ENCODE results near the gene TIMM44. TPM values are rescaled to one million over a fixed set of nuclear protein-coding genes. Genes with fewer than 3 reads are reported as not detected.
A peak's percentile ranks its signal among the peaks of the same experiment; 100 is the strongest.

TIMM44 gene
- total and polyA plus RNA-seq, 8 donors: 19.8 to 83.1 (median 27.0) TPM

DNA sequence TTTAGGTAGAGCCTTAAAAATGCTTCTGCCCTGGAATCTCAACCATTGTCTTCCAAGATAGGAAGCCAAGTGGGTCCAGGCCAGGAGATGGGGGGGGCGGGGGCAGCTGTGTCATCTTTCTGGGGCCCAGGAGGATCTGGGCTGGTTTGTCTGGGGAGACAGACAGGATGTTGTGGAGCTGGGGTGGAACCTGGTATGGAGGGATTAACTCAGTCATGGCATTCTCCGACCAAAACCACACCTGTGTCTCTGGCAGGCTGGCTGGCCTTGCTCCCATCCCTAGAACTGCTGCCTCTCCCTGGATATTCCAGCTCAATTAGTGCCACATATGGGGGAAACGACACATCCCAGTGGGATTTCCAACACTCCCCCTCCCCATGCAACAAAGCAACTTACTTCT is 42.5 kb downstream of the TIMM44 start:
- no peaks in the 10 kb centered on the region for H3K36me3 ChIP-seq
- intact Hi-C loops (cut with DNase I): no loop called here
- FAIRE-seq (no peak), DNase-seq (peak in 1 of 6 donors; percentile 21), ATAC-seq (no peak)
- H3K4me3 ChIP-seq: no peak overlapping the region
- H3K9me3 ChIP-seq: no peaks in the 10 kb centered on the region
- no peaks in the 10 kb centered on the region for H3K27me3 ChIP-seq
- H3K27ac ChIP-seq: no peak overlapping the region
- TF ChIP-seq, protein P1, sequence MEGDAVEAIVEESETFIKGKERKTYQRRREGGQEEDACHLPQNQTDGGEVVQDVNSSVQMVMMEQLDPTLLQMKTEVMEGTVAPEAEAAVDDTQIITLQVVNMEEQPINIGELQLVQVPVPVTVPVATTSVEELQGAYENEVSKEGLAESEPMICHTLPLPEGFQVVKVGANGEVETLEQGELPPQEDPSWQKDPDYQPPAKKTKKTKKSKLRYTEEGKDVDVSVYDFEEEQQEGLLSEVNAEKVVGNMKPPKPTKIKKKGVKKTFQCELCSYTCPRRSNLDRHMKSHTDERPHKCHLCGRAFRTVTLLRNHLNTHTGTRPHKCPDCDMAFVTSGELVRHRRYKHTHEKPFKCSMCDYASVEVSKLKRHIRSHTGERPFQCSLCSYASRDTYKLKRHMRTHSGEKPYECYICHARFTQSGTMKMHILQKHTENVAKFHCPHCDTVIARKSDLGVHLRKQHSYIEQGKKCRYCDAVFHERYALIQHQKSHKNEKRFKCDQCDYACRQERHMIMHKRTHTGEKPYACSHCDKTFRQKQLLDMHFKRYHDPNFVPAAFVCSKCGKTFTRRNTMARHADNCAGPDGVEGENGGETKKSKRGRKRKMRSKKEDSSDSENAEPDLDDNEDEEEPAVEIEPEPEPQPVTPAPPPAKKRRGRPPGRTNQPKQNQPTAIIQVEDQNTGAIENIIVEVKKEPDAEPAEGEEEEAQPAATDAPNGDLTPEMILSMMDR (IDR thresholded peaks at IDR 0.05): no peak
- 72 to 84% methylated on average over 3 of the region's 3 CpGs for WGBS, 2 donors
- H3K4me1 ChIP-seq: peaks cover 3 to 14% (median 10%) of the 10 kb centered on the region in 3 donors

DNA sequence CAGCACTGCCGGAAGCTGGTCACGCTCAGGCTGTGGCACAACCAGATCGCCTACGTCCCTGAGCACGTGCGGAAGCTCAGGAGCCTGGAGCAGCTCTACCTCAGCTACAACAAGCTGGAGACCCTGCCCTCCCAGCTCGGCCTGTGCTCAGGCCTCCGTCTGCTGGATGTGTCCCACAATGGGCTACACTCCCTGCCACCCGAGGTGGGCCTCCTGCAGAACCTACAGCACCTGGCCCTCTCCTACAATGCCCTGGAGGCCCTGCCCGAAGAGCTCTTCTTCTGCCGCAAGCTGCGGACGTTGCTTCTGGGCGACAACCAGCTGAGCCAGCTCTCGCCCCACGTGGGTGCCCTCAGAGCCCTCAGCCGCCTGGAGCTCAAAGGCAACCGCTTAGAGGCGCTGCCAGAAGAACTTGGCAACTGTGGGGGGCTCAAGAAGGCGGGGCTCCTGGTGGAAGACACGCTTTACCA is 43.0 kb downstream of the TIMM44 start:
- DNase-seq (peak in 4 of 6 donors; percentile 21 to 72 (median 51)), FAIRE-seq (no peak), ATAC-seq (no peak)
- no peaks in the 10 kb centered on the region for H3K9me3 ChIP-seq
- no peaks in the 10 kb centered on the region for H3K27me3 ChIP-seq
- intact Hi-C loops (cut with DNase I): no loop called here
- TF ChIP-seq, protein P1 (IDR thresholded peaks at IDR 0.05): no peak
- no peak overlapping the region for H3K27ac ChIP-seq
- H3K4me1 ChIP-seq: peaks cover 3 to 14% (median 9%) of the 10 kb centered on the region in 3 donors
- 82 to 85% methylated on average over 20 to 21 of the region's 21 CpGs for WGBS, 2 donors
- H3K4me3 ChIP-seq: no peak overlapping the region
- no peaks in the 10 kb centered on the region for H3K36me3 ChIP-seq

DNA sequence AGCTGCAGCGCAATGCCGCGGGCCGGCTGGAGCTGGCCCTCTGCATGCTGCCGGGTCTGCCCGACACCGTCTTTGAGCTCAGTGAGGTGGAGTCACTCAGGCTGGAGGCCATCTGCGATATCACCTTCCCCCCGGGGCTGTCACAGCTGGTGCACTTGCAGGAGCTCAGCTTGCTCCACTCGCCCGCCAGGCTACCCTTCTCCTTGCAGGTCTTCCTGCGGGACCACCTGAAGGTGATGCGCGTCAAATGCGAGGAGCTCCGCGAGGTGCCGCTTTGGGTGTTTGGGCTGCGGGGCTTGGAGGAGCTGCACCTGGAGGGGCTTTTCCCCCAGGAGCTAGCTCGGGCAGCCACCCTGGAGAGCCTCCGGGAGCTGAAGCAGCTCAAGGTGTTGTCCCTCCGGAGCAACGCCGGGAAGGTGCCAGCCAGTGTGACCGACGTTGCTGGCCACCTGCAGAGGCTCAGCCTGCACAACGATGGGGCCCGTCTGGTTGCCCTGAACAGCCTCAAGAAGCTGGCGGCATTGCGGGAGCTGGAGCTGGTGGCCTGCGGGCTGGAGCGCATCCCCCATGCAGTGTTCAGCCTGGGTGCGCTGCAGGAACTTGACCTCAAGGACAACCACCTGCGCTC is 43.6 kb downstream of the TIMM44 start:
- no peak overlapping the region for H3K27ac ChIP-seq
- ATAC-seq (no peak), DNase-seq (peak in 3 of 6 donors; percentile 13 to 73 (median 37)), FAIRE-seq (no peak)
- no peaks in the 10 kb centered on the region for H3K36me3 ChIP-seq
- H3K4me1 ChIP-seq: peaks cover 0 to 9% (median 4%) of the 10 kb centered on the region in 3 donors
- intact Hi-C loops (cut with DNase I): no loop called here
- 93 to 96% methylated on average over 34 of the region's 34 CpGs for WGBS, 2 donors
- H3K27me3 ChIP-seq: no peaks in the 10 kb centered on the region
- no peaks in the 10 kb centered on the region for H3K9me3 ChIP-seq
- H3K4me3 ChIP-seq: no peak overlapping the region
- TF ChIP-seq, protein P1 (IDR thresholded peaks at IDR 0.05): no peak

DNA sequence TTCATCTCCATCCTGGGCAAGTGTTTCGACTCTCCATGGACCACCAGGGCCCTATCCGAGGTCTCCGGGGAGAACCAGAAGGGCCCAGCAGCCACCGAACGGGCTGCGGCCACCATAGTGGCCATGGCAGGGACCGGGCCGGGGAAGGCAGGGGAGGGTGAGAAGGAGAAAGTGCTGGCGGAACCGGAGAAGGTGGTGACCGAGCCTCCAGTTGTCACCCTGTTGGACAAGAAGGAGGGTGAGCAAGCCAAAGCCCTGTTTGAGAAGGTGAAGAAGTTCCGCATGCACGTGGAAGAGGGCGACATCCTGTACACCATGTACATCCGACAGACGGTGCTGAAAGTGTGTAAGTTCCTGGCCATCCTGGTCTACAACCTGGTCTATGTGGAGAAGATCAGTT is 44.5 kb downstream of the TIMM44 start:
- Histone ChIP-seq H3K4me3 (no peak overlapping the region), H3K4me1 (peaks cover 0 to 9% (median 0%) of the 10 kb centered on the region in 3 donors), H3K36me3 (no peaks in the 10 kb centered on the region), H3K27me3 (no peaks in the 10 kb centered on the region), H3K27ac (no peak overlapping the region), H3K9me3 (no peaks in the 10 kb centered on the region)
- no peak for FAIRE-seq
- TF ChIP-seq, protein P1 (IDR thresholded peaks at IDR 0.05): no peak
- intact Hi-C loops (cut with DNase I): no loop called here
- DNase-seq: peak in 1 of 6 donors; percentile 5
- 95 to 96% methylated on average over 16 of the region's 16 CpGs for WGBS, 2 donors
- no peak for ATAC-seq

DNA sequence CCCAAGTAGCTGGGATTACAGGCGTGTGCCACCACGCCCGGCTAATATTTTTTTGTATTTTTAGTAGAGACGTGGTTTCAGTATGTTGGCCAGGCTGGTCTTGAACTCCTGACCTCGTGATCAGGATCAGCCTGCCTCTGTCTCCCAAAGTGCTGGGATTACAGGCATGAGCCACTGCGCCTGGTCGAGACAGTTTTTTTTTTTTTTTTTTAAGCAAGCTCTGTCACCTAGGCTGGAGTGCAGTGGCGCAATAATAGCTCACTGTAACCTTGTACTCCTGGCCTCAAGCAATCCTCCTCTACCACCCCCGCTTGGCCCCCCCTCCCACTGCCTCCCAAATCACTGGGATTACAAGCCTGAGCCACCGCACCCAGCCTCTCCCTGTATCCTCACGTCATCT is 46.2 kb downstream of the TIMM44 start:
- Histone ChIP-seq H3K27ac (no peak overlapping the region), H3K4me1 (no peaks in the 10 kb centered on the region), H3K4me3 (no peak overlapping the region), H3K36me3 (no peaks in the 10 kb centered on the region), H3K27me3 (no peaks in the 10 kb centered on the region), H3K9me3 (no peaks in the 10 kb centered on the region)
- intact Hi-C loops (cut with DNase I): no loop called here
- DNase-seq (no peak), ATAC-seq (no peak), FAIRE-seq (no peak)
- 87 to 92% methylated on average over 11 of the region's 11 CpGs for WGBS, 2 donors
- TF ChIP-seq, protein P1 (IDR thresholded peaks at IDR 0.05): no peak

Data from pancreas (tissue), 10 donors.